ENCODE results near the gene LEF1. TPM values are rescaled to one million over a fixed set of nuclear protein-coding genes. Genes with fewer than 3 reads are reported as not detected.
"Not testable (repeated sequence)": the region's sequence is repeated elsewhere in the genome, so short reads cannot be mapped to it uniquely, and the experiment has no call there.

Gene LEF1
- total RNA-seq, 1 donor: 0.63 TPM

GRCh38 chr4:108053251-108053711 lies 115.5 kb downstream of the LEF1 start:
- no peak for TF ChIP-seq CTCF (IDR thresholded peaks at IDR 0.05; ENCODE audit: insufficient read depth, low read length)
- no peak for DNase-seq (ENCODE audit: low read depth)
- H3K4me3 ChIP-seq (ENCODE audit: low read depth, low read length): no peak overlapping the region

GRCh38 chr4:108052558-108053120 lies 116.1 kb downstream of the LEF1 start:
- no peak for DNase-seq (ENCODE audit: low read depth)
- TF ChIP-seq CTCF (IDR thresholded peaks at IDR 0.05; ENCODE audit: insufficient read depth, low read length): no peak
- no peak overlapping the region for H3K4me3 ChIP-seq (ENCODE audit: low read depth, low read length)

GRCh38 chr4:108051343-108051742 lies 117.4 kb downstream of the LEF1 start:
- TF ChIP-seq CTCF (IDR thresholded peaks at IDR 0.05; ENCODE audit: insufficient read depth, low read length): no peak
- no peak for DNase-seq (ENCODE audit: low read depth)
- no peak overlapping the region for H3K4me3 ChIP-seq (ENCODE audit: low read depth, low read length)

- H3K4me3 ChIP-seq (ENCODE audit: low read depth, low read length); DNase-seq (ENCODE audit: low read depth): not testable (repeated sequence)
These were observed 118.3 kb downstream of the LEF1 start for GRCh38 chr4:108050166-108051111.

- no peak for TF ChIP-seq CTCF (IDR thresholded peaks at IDR 0.05; ENCODE audit: insufficient read depth, low read length)
- peak overlapping the region; percentile 29 for H3K4me3 ChIP-seq (ENCODE audit: low read depth, low read length)
- no peak for DNase-seq (ENCODE audit: low read depth)
These were observed 119.3 kb downstream of the LEF1 start for GRCh38 chr4:108049406-108049805.

GRCh38 chr4:108048997-108049396 lies 119.7 kb downstream of the LEF1 start:
- DNase-seq (ENCODE audit: low read depth): no peak

More at GRCh38 chr4:108048997-108049396, 119.7 kb downstream of the LEF1 start:
- TF ChIP-seq CTCF (IDR thresholded peaks at IDR 0.05; ENCODE audit: insufficient read depth, low read length): no peak
- no peak overlapping the region for H3K4me3 ChIP-seq (ENCODE audit: low read depth, low read length)
